Embryonic facial prominence (tissue), 1 donor: ENCODE data around the gene COMP.

ENCODE experiments used
- DNase-seq: peaks from one replicate; pipeline ENCODE4 v3.0.0-alpha.2; 2016; ENCODE audit errors: extremely low spot score

The COMP gene

GRCh38 chr19:18782559-18783225, 8.4 kb downstream of the COMP start:
- no peak for DNase-seq

- DNase-seq, result no peak
Measured at GRCh38 chr19:18781885-18782527, 9.1 kb downstream of the COMP start.

- DNase-seq, result no peak
Measured at GRCh38 chr19:18781047-18781600, 10.0 kb downstream of the COMP start.

GRCh38 chr19:18780631-18781030, 10.5 kb downstream of the COMP start:
- no peak for DNase-seq

- DNase-seq, result no peak
Measured at GRCh38 chr19:18780081-18780480, 11.0 kb downstream of the COMP start.

- no peak for DNase-seq
Measured at GRCh38 chr19:18778826-18779495, 12.1 kb downstream of the COMP start.

GRCh38 chr19:18778076-18778389, 13.1 kb downstream of the COMP start:
- no peak for DNase-seq

GRCh38 chr19:18777301-18778075, 13.6 kb downstream of the COMP start:
- no peak for DNase-seq

GRCh38 chr19:18776736-18777135, 14.4 kb downstream of the COMP start:
- DNase-seq, result no peak

GRCh38 chr19:18776288-18776594, 14.9 kb downstream of the COMP start:
- no peak for DNase-seq

- DNase-seq, result no peak
Measured at GRCh38 chr19:18775586-18776287, 15.4 kb downstream of the COMP start.

- DNase-seq, result no peak
Measured at GRCh38 chr19:18774782-18775444, 16.2 kb downstream of the COMP start.

GRCh38 chr19:18774107-18774506, 17.0 kb downstream of the COMP start:
- DNase-seq, result no peak

- no peak for DNase-seq
Measured at GRCh38 chr19:18773682-18774081, 17.4 kb downstream of the COMP start.

GRCh38 chr19:18772620-18773587, 18.2 kb downstream of the COMP start:
- DNase-seq, result no peak

- DNase-seq, result no peak
Measured at GRCh38 chr19:18771328-18772242, 19.5 kb downstream of the COMP start.

GRCh38 chr19:18770663-18771327, 20.3 kb downstream of the COMP start:
- no peak for DNase-seq

- no peak for DNase-seq
Measured at GRCh38 chr19:18769989-18770528, 21.0 kb downstream of the COMP start.
